Tibial artery (tissue), 4 donors: ENCODE data around the gene AQP2.
A peak's percentile ranks its signal among the peaks of the same experiment; 100 is the strongest.

Source experiments
- DNase-seq, 2 donors: peaks; one replicate each; pipeline ENCODE4 v3.0.0-alpha.2; 2019
- H3K27ac ChIP-seq, 2 donors: fragments of 200-600 bp; sonication (generic) in 1 of 2; 1 replicate in 1 of 2; 2 replicates in 1 of 2; pipeline ENCODE4 v1.5.1; 2018 to 2019; ENCODE audit warnings: mild to moderate bottlenecking in 1 of 2
- H3K27me3 ChIP-seq, 2 donors: fragments of 200-600 bp; sonication (generic) in 1 of 2; one replicate each; pipeline versions ENCODE4 v1.5.1 to v1.6.0; 2016 to 2019
- H3K36me3 ChIP-seq, 3 donors: fragments of 200-600 bp; sonication (generic) in 2 of 3; one replicate each; pipeline ENCODE4 v1.5.1; 2016 to 2019; ENCODE audit warnings: mild to moderate bottlenecking in 2 of 3
- H3K4me1 ChIP-seq, 4 donors: fragments of 200-600 bp; sonication (generic) in 2 of 4; 1 replicate in 3 of 4; 2 replicates in 1 of 4; pipeline ENCODE4 v1.5.1; 2016 to 2019
- H3K4me3 ChIP-seq, 2 donors: fragments of 200-600 bp; sonication (generic) in 1 of 2; 1 replicate in 1 of 2; 2 replicates in 1 of 2; pipeline ENCODE4 v1.5.1; 2018 to 2019; ENCODE audit warnings: mild to moderate bottlenecking in 2 of 2
- H3K9me3 ChIP-seq, 3 donors: fragments of 200-600 bp; sonication (generic) in 1 of 3; one replicate each; pipeline ENCODE4 v1.5.1; 2016 to 2019
- CTCF ChIP-seq, 2 experiments: fragments of 200-600 bp in 1 of 2; fragments of 450-650 bp in 1 of 2; IDR thresholded peaks; one replicate each; pipeline ENCODE4 v1.5.1; 2017 to 2019; ENCODE audit warnings: antibody characterized with exemption in 2 of 2, mild to moderate bottlenecking in 1 of 2, moderate library complexity in 1 of 2
- intact Hi-C: fragments of 100-400 bp; cut with DNase I; formaldehyde crosslinking; loops from one replicate; pipeline ENCODE4 v1.15.0; 2023; ENCODE audit warnings: low total_unique reads

Gene AQP2

GRCh38 chr12:49921936-49922335 is 28.6 kb upstream of the AQP2 start:
- peaks cover 0 to 8% (median 0%) of the 10 kb centered on the region in 4 donors for H3K4me1 ChIP-seq
- intact Hi-C loops = no loop called here
- no peak overlapping the region for H3K4me3 ChIP-seq
- TF ChIP-seq CTCF (IDR thresholded peaks at IDR 0.05) = no peak
- no peak overlapping the region for H3K27ac ChIP-seq
- H3K36me3 ChIP-seq = no peaks in the 10 kb centered on the region
- DNase-seq = no peak
- no peaks in the 10 kb centered on the region for H3K9me3 ChIP-seq
- peaks cover 0 to 14% of the 10 kb centered on the region in 2 donors for H3K27me3 ChIP-seq

DNA sequence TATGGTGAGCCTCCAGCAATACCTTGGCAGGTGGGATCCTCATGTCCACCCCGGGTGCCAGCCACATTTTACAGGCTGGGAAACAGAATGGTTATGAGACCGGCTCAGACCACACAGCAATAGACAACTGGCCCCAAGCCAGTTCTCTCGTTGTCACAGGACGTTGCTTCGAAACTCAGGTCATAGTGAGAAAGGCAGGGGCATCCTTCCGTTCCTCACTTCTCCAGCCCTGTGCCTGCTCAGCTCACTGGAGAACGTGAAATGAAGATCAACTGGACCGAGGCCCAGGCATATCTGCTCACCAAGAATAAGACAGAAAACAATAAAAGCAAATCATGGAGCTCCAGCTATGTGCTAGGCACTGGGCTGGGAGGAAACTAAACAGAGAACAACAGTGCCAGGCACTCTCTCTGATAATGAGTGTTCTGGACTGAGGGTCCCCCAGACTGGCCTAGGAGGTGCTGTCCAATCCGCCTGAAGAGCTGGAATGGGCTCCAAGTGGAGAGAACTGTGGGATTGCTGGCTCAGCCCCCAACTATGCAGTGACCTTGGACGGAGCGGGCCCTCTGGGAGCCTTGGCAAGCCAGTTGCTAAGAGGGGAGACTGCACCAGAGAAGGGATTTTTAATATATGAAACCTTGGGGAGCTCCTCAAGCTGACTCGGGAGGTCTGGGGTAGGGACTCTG is 28.0 kb upstream of the AQP2 start:
- no peak overlapping the region for H3K4me3 ChIP-seq
- H3K36me3 ChIP-seq = no peaks in the 10 kb centered on the region
- no peak overlapping the region for H3K27ac ChIP-seq
- H3K4me1 ChIP-seq = peaks cover 0 to 8% (median 0%) of the 10 kb centered on the region in 4 donors
- H3K27me3 ChIP-seq = peaks cover 0 to 9% of the 10 kb centered on the region in 2 donors
- TF ChIP-seq CTCF (IDR thresholded peaks at IDR 0.05) = no peak
- no peak for DNase-seq
- intact Hi-C loops = no loop called here
- no peaks in the 10 kb centered on the region for H3K9me3 ChIP-seq

DNA sequence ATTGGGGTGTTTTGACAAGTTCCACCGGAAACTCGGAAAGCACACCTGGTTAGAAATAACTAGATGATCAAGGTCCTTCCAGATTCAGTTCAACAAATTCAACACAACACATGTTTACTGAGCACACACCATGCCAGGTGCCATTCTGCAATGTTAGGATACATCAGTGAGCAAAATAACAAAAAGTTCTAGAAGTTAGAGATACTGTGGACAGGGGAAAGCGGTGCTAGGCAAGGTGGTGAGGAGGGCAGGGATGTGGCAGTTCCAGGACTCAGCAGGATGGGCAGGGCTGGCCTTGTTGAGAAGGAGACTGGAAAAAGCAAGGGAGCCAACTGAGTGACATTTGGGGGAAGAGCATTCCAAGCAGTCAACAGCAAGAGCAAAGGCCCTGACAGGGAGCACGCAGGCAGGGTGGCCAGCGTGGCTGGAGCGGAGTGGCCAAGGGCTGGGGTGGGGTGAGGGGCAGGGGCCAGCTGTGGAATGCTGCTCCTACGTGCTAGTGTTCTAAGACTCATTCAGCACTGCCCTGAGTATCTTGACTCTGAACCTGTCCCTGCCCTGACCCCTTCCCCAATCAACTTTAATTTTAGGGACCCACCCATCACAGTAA is 27.4 kb upstream of the AQP2 start:
- intact Hi-C loops = no loop called here
- Histone ChIP-seq H3K36me3 (no peaks in the 10 kb centered on the region), H3K27me3 (peaks cover 0 to 2% of the 10 kb centered on the region in 2 donors), H3K4me1 (peaks cover 0 to 8% (median 0%) of the 10 kb centered on the region in 4 donors), H3K9me3 (no peaks in the 10 kb centered on the region), H3K4me3 (no peak overlapping the region), H3K27ac (no peak overlapping the region)
- DNase-seq = peak in 1 of 2 donors; percentile 32
- no peak for TF ChIP-seq CTCF (IDR thresholded peaks at IDR 0.05)

GRCh38 chr12:49923880-49924556 is 26.5 kb upstream of the AQP2 start:
- Histone ChIP-seq H3K4me3 (no peak overlapping the region), H3K27me3 (no peaks in the 10 kb centered on the region), H3K9me3 (no peaks in the 10 kb centered on the region), H3K27ac (no peak overlapping the region), H3K36me3 (no peaks in the 10 kb centered on the region), H3K4me1 (peaks cover 0 to 8% (median 0%) of the 10 kb centered on the region in 4 donors)
- intact Hi-C loops = no loop called here
- DNase-seq = peak in 1 of 2 donors; percentile 51
- TF ChIP-seq CTCF (IDR thresholded peaks at IDR 0.05) = no peak

DNA sequence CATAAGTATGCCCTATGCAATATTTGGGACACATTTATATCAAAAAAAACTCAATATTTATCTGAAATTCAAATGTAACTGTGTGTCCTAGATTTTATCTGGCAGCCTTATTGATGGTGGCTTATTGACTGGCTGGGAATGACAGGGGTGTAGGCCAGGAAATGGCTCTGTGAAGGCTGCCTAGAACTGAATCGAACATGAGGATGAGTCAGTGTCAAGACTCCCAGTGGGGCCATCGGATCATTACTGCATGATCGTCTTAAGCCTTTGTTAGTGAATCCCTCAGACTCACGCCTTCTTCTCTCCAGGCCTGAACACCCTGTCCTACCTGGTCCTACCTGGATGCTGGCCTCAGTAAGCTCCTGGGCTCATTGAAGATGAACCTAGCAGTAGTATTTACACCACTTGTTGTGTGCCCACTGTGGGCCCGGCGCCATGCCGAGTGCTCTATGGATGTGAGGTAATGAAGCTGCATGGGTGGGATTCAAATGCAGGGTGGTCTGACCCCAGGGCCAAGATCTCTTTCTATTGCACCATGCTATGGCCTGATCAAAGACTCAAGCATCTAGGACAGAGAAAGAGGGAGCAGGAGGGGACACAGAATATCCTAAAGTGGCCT is 25.8 kb upstream of the AQP2 start:
- Histone ChIP-seq H3K36me3 (no peaks in the 10 kb centered on the region), H3K4me1 (peaks cover 0 to 8% (median 0%) of the 10 kb centered on the region in 4 donors), H3K27ac (no peak overlapping the region), H3K9me3 (no peaks in the 10 kb centered on the region), H3K27me3 (peaks cover 0 to 3% of the 10 kb centered on the region in 2 donors), H3K4me3 (no peak overlapping the region)
- DNase-seq = no peak
- no peak for TF ChIP-seq CTCF (IDR thresholded peaks at IDR 0.05)
- intact Hi-C loops = no loop called here
